ENCODE measurements around the gene CD63.

GRCh38 chr12:55698965-55699364 lies 29.8 kb downstream of the CD63 start:
- TF ChIP-seq CTCF (conservative IDR thresholded peaks at IDR 0.05) (no peak), ZFX (IDR thresholded peaks at IDR 0.05) (no peak)

Data from C4-2B (cell line).